ENCODE measurements around the gene ESYT3. TPM values are rescaled to one million over a fixed set of nuclear protein-coding genes. Genes with fewer than 3 reads are reported as not detected.
"Not testable (repeated sequence)": the region's sequence is repeated elsewhere in the genome, so short reads cannot be mapped to it uniquely, and the experiment has no call there.

ESYT3 gene
- total RNA-seq, 2 donors from 2014 or later, result 2.0 to 6.0 TPM

- TF ChIP-seq CTCF (IDR thresholded peaks at IDR 0.05) (no peak), POLR2A (IDR thresholded peaks at IDR 0.05) (no peak)
- DNase-seq, result no peak
- no peaks in the 10 kb centered on the region for H3K4me1 ChIP-seq
- H3K36me3 ChIP-seq (replicated peaks in 1 of 2; ENCODE audit: insufficient read depth in 1 of 2, low read depth in 2 of 2), result no peaks in the 10 kb centered on the region
- no peaks in the 10 kb centered on the region for H3K9me3 ChIP-seq
- intact Hi-C loops (cut with DNase I), result no loop called here
- H3K27me3 ChIP-seq, result no peaks in the 10 kb centered on the region
- ATAC-seq, result no peak
- WGBS, 2 donors, result 91 to 94% methylated on average over 3 of the region's 3 CpGs
- H3K27ac ChIP-seq, result no peak overlapping the region
- H3K4me3 ChIP-seq, result no peak overlapping the region
These were observed 43.4 kb downstream of the ESYT3 start for GRCh38 chr3:138477801-138478200.

- DNase-seq (peak; percentile 31 to 60 (median 34)), ATAC-seq (peak; percentile 55)
- intact Hi-C loops (cut with DNase I), result no loop called here
- 30 to 50% methylated on average over 4 of the region's 4 CpGs for WGBS, 2 donors
- Histone ChIP-seq H3K36me3 (replicated peaks in 1 of 2; ENCODE audit: insufficient read depth in 1 of 2, low read depth in 2 of 2) (no peaks in the 10 kb centered on the region), H3K9me3 (no peaks in the 10 kb centered on the region), H3K27ac (no peak overlapping the region), H3K27me3 (no peaks in the 10 kb centered on the region), H3K4me1 (no peaks in the 10 kb centered on the region), H3K4me3 (no peak overlapping the region)
- TF ChIP-seq CTCF (IDR thresholded peaks at IDR 0.05) (peak; percentile 8 to 69 (median 51)), POLR2A (IDR thresholded peaks at IDR 0.05) (no peak)
These were observed 45.0 kb downstream of the ESYT3 start for GRCh38 chr3:138479438-138479863.

GRCh38 chr3:138484672-138485071 lies 50.3 kb downstream of the ESYT3 start:
- WGBS, 2 donors, result 93 to 95% methylated on average over 3 to 15 of the region's 17 CpGs
- H3K27ac ChIP-seq; H3K4me1 ChIP-seq; H3K4me3 ChIP-seq; ATAC-seq; intact Hi-C loops (cut with DNase I); H3K27me3 ChIP-seq; H3K36me3 ChIP-seq (replicated peaks in 1 of 2; ENCODE audit: insufficient read depth in 1 of 2, low read depth in 2 of 2); DNase-seq: not testable (repeated sequence)
- peaks cover 0 to 10% (median 0%) of the 10 kb centered on the region in 3 donors for H3K9me3 ChIP-seq

GRCh38 chr3:138486580-138486979 lies 52.2 kb downstream of the ESYT3 start:
- DNase-seq; H3K4me1 ChIP-seq; H3K36me3 ChIP-seq (replicated peaks in 1 of 2; ENCODE audit: insufficient read depth in 1 of 2, low read depth in 2 of 2); H3K27ac ChIP-seq; H3K4me3 ChIP-seq; H3K27me3 ChIP-seq; ATAC-seq; intact Hi-C loops (cut with DNase I): not testable (repeated sequence)
- peaks cover 0 to 10% (median 0%) of the 10 kb centered on the region in 3 donors for H3K9me3 ChIP-seq
- 86 to 95% methylated on average over 6 of the region's 6 CpGs for WGBS, 2 donors

GRCh38 chr3:138491971-138492370 lies 57.6 kb downstream of the ESYT3 start:
- Histone ChIP-seq H3K9me3 (peaks cover 0 to 4% (median 0%) of the 10 kb centered on the region in 3 donors), H3K36me3 (replicated peaks in 1 of 2; ENCODE audit: insufficient read depth in 1 of 2, low read depth in 2 of 2) (peaks cover 0 to 1% of the 10 kb centered on the region in 2 donors), H3K4me3 (no peak overlapping the region), H3K27me3 (no peaks in the 10 kb centered on the region), H3K4me1 (peaks cover 8% of the 10 kb centered on the region), H3K27ac (no peak overlapping the region)
- 100% methylated on average over 1 of the region's 1 CpG for WGBS, 2 donors
- intact Hi-C loops (cut with DNase I), result no loop called here
- TF ChIP-seq CTCF (IDR thresholded peaks at IDR 0.05) (no peak), POLR2A (IDR thresholded peaks at IDR 0.05) (no peak)
- no peak for DNase-seq
- ATAC-seq, result no peak

GRCh38 chr3:138492980-138493675 lies 58.7 kb downstream of the ESYT3 start:
- Histone ChIP-seq H3K27me3 (no peaks in the 10 kb centered on the region), H3K4me1 (peaks cover 9% of the 10 kb centered on the region), H3K27ac (no peak overlapping the region), H3K36me3 (replicated peaks in 1 of 2; ENCODE audit: insufficient read depth in 1 of 2, low read depth in 2 of 2) (peaks cover 0 to 1% of the 10 kb centered on the region in 2 donors), H3K9me3 (no peaks in the 10 kb centered on the region), H3K4me3 (no peak overlapping the region)
- DNase-seq (no peak), ATAC-seq (no peak)
- TF ChIP-seq POLR2A (IDR thresholded peaks at IDR 0.05) (no peak), CTCF (IDR thresholded peaks at IDR 0.05) (no peak)
- 90 to 100% methylated on average over 1 to 4 of the region's 4 CpGs for WGBS, 2 donors
- intact Hi-C loops (cut with DNase I), result no loop called here

Data from body of pancreas (tissue), 4 donors.